GM19452 (cell line): ENCODE measurements around the gene ENOSF1.
A peak's percentile ranks its signal among the peaks of the same experiment; 100 is the strongest.
"Not testable (repeated sequence)": the region's sequence is repeated elsewhere in the genome, so short reads cannot be mapped to it uniquely, and the experiment has no call there.

Experiments used
- ATAC-seq: cut with Tn5 transposase; IDR thresholded peaks from one replicate; pipeline ENCODE4 v1.9.1; 2021; ENCODE audit not compliant: unreplicated experiment

ENOSF1 gene, protein sequence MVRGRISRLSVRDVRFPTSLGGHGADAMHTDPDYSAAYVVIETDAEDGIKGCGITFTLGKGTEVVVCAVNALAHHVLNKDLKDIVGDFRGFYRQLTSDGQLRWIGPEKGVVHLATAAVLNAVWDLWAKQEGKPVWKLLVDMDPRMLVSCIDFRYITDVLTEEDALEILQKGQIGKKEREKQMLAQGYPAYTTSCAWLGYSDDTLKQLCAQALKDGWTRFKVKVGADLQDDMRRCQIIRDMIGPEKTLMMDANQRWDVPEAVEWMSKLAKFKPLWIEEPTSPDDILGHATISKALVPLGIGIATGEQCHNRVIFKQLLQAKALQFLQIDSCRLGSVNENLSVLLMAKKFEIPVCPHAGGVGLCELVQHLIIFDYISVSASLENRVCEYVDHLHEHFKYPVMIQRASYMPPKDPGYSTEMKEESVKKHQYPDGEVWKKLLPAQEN

GRCh38 chr18:712401-713134 lies at the start of gene ENOSF1:
Gene ENOSF1 (minus strand): TSS chr18:712630. CDS start chr18:712587, 43 bp downstream.
- peak; percentile 90 for ATAC-seq

GRCh38 chr18:759864-760263 lies 47.4 kb upstream of the ENOSF1 start:
- ATAC-seq, result not testable (repeated sequence)

DNA sequence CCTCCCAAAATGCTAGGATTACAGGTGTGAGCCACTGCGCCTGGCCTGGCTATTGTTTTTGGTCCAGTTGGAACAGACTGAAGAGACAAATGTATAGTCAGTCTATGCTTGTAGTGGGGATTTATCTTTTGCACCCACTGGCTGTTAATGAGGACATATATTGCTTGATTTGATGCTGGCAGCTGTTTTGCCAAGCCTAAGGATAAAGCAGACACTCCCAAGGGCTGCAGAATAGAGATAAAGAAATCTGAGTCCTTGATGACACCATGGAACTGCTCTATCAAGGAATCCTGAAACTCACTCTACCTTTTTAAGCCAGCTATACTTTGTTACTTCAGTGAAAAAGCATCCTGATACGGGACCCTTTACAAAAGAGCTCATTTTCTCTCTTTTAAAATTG lies 43.1 kb upstream of the ENOSF1 start:
- ATAC-seq, result no peak

DNA sequence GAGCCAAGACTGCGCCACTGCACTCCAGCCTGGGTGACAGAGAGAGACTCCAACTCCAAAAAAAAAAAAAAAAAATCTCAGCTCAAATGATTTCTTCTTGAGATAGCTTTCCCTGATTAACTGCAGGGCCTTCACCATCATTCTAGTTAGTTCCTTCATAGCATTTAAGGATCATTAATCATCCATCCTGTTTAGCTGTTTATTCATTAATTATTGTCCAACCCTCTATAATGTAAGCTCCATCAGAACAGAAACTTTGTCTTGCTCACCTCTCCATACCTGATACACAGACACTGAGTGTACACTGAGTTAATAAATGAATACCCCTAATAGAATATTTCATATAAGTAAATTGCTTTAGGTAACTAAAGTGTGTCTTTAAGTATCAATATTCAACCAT lies 42.2 kb upstream of the ENOSF1 start:
- ATAC-seq, result no peak

- ATAC-seq, result no peak
Observed at GRCh38 chr18:750456-750855, 38.0 kb upstream of the ENOSF1 start.

- ATAC-seq, result no peak
Observed at GRCh38 chr18:744832-745597, 32.6 kb upstream of the ENOSF1 start.

- ATAC-seq, result peak; percentile 74
Observed at GRCh38 chr18:741931-742512, 29.6 kb upstream of the ENOSF1 start.

DNA sequence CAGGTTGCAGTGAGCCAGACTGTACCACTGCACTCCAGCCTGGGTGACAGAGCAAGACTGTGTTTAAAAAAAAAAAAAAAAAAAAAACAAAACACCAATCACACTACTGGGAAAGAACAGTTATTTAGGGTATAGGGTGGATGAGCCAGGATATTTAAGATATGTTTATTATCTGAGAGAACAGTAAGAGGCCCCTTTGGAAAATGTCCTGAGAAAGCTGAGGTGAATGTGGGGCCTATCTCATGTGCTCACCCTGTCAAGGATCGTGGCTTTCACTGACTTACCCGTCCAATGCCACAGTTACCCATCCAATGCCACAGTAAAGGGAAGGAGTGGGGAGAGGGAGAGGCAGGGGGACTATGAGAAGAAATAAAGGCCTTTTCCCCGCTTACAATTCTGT lies 19.9 kb upstream of the ENOSF1 start:
- no peak for ATAC-seq

GRCh38 chr18:731185-731584 lies 18.8 kb upstream of the ENOSF1 start:
- no peak for ATAC-seq

GRCh38 chr18:730692-731091 lies 18.3 kb upstream of the ENOSF1 start:
- ATAC-seq, result no peak

DNA sequence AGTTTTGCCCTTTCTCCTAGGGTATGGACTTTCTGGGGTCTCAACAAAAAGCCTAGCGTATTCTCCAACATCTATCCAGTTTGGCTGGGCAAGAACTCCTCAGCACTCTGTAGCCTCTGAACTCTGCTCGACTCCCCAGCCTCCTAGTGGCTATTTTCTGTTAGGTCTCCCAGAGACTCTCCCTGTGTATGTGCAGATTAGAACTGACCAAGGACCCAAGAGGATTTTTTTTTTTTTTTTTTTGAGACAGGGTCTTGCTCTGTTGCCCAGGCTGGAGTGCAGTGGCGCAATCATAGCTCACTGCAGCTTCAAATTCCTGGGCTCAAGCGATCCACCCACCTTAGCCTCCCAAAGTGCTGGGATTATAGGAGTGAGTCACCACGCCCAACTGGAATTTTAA lies 17.7 kb upstream of the ENOSF1 start:
- not testable (repeated sequence) for ATAC-seq

DNA sequence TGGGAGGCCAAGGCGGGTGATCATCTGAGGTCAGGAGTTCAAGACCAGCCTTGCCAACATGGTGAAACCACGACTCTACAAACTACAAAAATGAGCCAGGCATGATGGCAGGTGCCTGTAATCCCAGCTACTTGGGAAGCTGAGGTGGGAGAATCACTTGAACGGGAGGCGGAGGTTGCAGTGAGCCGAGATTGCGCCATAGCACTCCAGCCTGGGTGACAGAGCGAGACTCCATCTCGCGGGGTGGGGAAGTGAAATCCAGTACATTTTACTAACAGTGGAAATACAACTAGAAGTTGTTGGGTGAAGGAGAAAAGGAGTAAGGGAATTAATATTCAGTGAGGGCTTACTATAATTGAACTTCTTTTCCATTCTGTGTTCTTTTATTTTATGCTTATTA lies 13.2 kb upstream of the ENOSF1 start:
- ATAC-seq, result no peak

DNA sequence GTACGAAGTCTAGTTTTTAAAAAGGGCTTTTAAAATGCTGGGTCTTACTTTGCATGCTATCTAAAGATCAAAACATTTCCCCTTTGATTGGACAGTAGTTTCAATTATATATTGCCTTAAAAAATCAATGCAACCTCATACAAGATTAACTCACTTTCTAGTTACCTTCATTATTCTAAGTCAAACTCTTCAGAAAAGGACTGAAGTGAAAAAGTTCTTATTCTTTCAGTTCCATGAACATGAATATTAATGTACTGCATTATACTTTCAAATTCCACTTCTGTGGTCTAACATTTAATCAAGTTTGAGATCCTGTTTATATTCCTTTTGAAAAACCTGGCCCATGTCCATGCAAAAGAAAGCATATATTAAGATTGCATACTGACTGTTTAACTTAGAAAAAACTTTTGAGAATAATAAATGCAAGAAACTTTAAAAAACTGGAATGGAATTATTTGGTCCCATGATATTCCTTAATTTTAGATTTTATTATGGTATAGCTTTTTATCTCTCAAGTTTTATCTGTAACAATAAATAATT lies 11.2 kb upstream of the ENOSF1 start:
- no peak for ATAC-seq

DNA sequence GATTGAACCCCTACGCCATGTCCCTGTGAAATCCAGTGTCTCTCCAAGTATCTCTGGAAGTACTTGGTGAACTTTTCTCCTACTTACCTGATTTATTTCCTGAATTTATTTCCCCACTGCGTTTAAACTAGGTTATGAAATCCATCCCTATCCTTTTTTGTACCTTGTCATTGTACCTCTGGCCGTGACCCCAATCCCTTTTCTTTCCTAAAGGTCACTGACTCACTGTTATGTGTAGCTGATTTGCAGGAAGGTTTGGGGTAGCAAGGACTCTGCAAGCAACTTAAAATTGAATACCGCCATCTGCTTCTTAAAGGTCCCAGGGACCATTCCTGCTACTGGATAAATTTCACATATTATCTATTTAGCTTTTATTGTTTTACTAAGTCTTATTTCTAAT lies 4.6 kb upstream of the ENOSF1 start:
- no peak for ATAC-seq

- no peak for ATAC-seq
Observed at GRCh38 chr18:715626-716025, 3.2 kb upstream of the ENOSF1 start.

GRCh38 chr18:713135-713490 lies 683 bp upstream of the ENOSF1 start:
- ATAC-seq, result no peak

- ATAC-seq, result peak; percentile 51
Observed at GRCh38 chr18:711657-712400, 601 bp downstream of the ENOSF1 start.

DNA sequence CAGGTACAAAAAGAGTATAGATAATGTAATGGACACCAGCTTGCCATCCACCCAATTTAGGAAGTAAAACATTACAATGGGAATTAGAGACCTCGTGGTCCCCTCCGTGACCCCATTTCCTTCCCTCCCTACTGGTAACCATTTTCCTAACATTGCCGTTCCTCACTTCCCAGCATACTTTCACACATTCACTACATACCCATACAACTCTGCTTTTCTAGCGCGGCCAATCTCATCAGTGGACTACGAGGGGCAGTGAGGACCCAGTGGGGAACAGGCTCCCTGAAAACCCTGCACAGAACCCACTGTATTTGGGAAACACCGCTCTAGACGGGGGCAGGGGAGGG lies 1.1 kb downstream of the ENOSF1 start:
- ATAC-seq, result peak; percentile 4

GRCh38 chr18:710418-711300 lies 1.8 kb downstream of the ENOSF1 start:
- ATAC-seq, result no peak
